Fibroblast of peridontal ligament (primary cell): Measurements from ENCODE around the gene CLEC2D.
A peak's percentile ranks its signal among the peaks of the same experiment; 100 is the strongest.
"Not testable (repeated sequence)": the region's sequence is repeated elsewhere in the genome, so short reads cannot be mapped to it uniquely, and the experiment has no call there.

Source experiments
- DNase-seq: peaks from one replicate; pipeline ENCODE4 v3.0.0-alpha.2; 2010; ENCODE audit errors: extremely low read depth

CLEC2D gene

GRCh38 chr12:9699898-9700605 lies 30.5 kb downstream of the CLEC2D start:
- DNase-seq, result peak; percentile 34

GRCh38 chr12:9700606-9700956 lies 31.1 kb downstream of the CLEC2D start:
- DNase-seq, result no peak

DNA sequence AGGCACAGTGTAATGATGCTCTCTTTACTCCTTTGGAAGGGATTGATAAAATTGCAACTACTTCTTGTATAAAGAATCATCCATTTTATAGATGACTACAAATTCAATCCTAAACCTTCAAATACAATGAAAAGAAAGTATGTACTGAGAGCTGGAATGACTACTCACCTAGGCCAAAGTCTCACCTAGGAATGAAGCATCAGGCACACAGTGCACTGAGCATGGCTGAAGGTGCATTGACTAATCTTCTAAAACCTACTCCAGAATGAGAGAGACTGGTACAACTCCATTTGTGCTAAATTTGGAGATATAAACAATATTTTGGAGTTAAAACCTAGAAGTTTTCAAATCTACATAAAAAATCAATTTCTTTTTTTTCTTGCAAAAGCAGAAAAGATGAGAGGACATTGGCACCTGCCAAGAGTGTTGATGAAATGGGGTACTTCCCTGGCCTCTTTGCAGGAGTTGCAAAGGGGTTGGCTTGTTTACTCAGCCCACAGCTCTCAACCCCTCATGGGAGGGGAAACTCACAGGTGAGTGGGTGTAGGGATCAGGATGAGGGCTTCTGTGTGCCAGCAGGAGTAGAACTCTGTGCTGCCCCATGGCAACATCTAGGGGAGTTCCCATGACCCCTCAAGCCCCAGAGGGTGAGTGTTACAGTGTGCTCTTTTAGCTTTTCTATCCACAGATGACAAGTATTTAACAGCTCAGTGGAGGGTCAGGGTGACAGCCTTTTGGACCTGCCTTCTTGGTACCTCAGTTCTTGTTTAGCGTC lies 32.1 kb downstream of the CLEC2D start:
- DNase-seq, result no peak

- DNase-seq, result no peak
These were observed 32.7 kb downstream of the CLEC2D start for GRCh38 chr12:9702255-9702654.

DNA sequence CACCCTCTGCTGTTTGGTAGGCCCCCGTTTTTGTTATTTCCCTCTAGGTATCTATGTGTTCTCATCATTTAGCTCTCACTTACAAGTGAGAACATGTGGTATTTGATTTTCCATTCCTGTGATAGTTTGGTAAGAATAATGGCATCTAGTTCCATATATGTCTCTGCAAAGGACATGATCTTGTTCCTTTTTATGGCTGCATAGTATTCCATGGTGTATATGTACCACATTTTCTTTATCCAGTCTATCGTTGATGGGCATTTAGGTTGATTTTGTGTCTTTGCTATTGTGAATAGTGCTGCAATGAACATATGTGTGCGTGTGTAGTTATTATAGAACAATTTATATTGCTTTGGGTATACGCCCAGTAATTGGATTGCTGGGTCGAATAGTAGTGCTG lies 35.0 kb downstream of the CLEC2D start:
- DNase-seq, result not testable (repeated sequence)

DNA sequence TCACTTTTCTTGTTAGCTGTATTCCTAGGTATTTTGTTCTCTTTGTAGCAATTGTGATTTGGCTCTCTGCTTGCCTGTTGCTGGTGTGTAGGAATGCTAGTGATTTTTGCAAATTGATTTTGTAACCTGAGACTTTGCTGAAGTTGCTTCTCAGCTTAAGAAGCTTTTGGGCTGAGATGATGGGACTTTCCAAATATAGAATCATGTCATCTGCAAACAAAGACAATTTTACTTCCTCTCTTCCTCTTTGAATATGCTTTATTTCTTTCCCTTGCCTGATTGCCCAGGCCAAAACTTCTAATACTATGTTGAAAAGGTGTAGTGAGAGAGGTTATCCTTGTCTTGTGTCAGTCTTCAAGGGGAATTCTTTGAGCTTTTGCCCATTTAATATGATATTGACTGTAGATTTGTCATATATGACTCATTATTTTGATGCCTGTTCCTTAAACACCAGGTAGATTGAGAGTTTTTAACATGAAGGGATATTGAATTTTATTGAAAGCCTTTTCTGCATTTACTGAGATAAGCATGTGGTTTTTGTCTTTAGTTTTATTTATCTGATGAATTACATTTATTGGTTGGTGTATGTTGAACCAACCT lies 36.7 kb downstream of the CLEC2D start:
- DNase-seq, result peak; percentile 29

DNA sequence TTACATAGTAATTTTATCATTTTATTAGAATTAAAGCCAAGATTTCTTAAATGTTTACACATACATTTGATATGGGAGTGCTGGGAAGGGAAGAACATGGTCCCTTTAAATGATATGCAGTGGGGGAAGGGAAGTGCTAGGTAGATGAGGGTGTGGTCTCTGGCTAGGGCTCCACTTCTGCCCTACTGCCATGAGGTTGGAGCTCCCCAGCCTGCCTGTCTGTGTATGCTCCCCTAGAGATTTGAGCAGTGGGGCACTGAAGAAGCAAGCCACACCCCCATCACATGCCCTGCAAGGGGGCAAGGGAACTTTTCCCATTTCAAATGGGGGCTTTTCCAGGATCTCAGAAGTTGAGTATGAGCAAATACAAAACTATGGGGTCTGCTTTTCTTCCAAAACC lies 37.8 kb downstream of the CLEC2D start:
- DNase-seq, result no peak

DNA sequence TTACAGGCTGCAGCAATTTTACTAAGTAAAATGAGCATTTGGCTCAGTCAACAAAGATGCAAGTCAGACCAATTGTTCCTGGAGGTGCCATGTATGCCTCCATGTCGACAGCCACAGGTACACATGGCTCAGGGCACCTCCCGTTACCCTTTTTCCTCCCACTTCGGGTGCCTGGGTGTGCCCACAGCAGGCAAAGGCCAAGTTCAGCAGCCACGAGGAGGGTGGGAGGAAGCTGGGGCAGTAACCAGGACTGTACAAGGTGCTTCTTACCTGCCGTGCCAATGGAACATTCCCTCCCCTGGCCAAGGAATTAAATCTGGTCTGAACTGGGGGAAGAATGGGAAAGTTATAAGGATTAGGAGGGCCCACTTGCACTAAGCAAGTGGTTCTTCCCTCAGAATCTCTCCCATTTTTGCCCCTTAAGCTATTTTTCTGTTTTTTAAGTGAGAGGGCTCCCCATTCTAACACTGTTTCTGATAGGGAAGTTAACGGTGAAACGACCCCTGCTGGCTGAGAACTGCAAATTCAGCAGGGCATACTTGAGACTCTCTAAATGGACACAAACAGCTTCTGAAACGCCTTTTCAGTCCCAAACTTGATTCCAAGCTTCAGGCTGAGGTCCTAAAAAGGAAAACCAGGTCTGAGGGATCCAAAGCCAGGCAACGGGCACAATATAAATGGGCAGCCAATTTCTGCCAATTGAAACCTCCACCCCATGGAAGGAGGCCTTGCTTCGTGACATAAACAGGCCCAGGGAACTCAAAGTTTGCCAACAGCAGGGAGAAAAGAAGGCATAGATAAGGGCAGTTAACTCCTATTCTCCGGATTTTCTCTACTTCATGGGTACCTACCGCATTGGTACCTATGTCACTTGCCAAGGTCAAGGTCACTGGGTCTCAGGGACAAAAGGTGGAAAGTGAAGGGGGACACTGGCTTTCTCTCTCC lies 38.6 kb downstream of the CLEC2D start:
- DNase-seq, result peak; percentile 73

DNA sequence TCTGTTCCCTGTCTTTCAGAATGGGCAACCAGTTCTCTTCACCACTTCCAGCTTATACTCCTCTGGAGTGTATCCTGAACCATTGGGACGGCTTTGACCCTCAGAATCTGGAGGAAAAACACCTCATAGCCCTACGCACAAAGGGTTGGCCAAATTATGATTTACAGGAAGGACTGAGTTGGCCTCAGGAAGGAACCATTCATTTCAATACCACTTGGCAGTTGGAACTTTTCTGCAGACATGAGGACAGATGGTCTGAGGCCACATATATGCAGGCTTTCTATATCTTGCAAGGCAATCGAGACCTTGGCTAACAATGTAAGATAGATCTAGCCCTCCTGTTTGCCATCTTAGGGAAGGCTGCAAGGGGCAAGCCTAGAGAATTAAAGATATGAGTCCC lies 39.3 kb downstream of the CLEC2D start:
- DNase-seq, result no peak

DNA sequence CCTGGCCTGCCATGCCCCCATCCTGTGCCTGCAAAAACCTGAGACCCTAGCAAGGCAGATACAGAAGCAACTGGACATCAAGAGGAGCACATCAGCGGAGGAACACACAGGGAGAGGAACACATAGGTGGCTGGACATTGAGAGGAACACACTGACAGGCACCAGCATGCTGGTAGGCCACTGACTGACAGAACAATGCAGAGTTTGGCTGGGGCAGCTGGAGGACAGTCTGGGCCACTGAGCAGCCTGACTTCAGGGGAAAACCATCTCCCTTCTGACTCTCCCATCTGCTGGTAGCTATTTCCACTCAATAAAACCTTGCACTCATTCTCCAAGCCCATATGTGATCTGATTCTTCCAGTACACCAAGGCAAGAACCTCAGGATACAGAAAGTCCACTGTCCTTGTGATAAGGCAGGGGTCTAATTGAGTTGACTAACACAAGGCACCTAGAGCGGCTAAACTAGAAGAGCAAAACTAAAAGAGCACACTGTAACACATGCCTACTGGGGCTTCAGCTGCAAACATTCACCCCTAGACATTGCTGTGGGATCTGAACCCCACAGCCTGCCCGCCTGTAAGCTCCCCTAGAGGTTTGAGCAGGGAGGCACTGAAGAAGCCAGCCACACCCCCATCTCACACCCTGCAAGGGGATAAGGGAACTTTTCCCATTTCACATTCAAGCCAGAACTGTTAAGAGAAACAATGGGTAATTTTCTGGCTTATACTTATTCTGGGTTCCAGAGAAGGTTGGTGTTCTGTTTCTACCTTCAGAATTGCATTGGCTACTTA lies 41.3 kb downstream of the CLEC2D start:
- DNase-seq, result no peak

DNA sequence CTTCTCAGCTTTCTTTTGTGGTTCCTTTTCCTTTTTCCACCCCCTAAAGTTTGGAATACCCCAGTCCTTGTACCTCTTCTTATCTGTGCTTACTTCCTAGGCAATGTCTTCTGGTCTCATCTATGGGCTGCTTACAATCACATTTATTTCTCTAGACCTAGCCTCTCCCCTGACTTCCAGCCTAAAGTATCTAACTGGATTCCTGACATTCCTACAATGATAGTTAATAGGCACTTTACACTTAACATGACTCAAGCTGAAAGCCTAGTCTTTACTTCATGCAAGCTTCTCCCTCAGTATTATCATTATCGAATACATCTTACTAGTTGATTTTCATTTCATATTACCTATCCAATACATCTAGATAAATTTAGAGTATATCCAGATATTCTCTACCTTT lies 42.2 kb downstream of the CLEC2D start:
- DNase-seq, result no peak

DNA sequence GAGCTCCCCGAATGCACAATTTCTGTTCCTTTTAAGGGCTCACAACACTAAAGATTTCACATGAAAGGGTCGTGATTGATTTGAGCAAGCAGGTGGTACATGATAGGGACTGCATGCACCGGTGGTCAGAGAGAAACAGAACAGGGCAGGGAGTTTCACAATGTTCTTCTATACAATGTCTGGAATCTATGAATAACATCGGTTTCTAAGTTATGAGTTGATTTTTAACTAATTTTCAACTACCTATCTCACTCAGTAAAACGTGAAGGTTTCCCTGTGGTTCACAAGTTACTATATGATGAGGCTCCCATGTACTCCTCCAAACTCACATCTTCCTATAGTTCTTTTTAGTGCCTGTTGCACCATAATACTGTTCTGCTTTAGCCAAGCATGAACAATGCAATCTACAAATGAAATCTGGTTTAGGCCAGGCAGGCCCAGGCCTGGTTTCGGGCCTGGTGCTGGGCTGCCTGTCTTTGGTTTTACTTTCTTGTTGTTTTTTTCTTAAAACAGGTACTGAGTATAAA lies 43.6 kb downstream of the CLEC2D start:
- not testable (repeated sequence) for DNase-seq

- no peak for DNase-seq
These were observed 47.8 kb downstream of the CLEC2D start for GRCh38 chr12:9717070-9717925.

- DNase-seq, result no peak
These were observed 49.5 kb downstream of the CLEC2D start for GRCh38 chr12:9718968-9719367.

DNA sequence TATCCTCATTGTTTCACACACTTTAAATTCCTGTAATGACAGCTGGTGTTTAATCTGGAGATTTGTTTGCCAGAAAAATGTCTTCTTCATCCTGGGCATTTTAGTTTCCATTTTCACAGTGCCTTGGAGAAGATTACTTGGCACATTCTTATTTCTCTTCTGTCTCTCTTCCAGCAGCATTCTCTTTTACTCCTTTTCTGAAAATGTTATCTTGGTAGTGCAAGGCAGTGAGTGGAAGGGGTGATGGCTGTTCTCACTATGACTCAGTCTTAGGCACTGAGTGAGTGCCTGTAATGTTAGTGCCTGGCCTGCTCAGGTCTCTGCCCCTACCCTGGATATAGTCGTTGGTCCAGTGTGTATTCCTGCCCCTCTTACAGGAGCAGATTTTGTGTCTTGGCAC lies 50.3 kb downstream of the CLEC2D start:
- no peak for DNase-seq

DNA sequence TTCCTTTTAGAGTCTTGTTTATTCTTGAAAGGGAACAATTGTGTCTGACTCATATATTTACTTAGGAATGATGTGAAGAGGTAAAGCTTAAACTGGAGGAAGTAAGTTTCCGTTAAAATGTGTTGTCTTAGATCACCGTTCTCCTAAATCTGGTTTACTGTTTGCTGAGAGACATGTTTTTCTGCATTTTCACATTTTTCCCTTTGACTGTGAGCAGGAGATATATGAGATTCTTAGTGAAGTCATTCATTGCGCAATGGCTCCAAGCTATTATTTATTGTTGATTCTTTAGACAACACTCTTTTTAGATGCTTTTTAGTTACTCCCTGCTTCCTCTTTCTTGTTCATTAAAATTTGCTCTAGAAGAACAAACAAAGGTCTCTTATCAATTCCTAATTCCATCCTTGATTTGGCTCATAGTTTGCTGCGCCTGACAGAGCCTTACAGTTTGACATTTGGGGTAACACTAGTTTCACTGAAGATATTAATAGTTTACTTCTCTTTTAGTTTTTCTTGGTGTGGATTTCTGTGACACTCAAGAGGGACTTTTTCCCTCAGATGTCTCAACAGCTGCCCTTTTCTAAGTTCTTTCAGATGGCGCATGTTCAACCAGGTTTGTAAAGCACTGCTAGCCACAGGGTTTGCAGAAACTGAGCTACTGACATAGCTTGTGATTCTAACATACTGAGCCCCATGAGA lies 52.0 kb downstream of the CLEC2D start:
- DNase-seq, result peak; percentile 12

DNA sequence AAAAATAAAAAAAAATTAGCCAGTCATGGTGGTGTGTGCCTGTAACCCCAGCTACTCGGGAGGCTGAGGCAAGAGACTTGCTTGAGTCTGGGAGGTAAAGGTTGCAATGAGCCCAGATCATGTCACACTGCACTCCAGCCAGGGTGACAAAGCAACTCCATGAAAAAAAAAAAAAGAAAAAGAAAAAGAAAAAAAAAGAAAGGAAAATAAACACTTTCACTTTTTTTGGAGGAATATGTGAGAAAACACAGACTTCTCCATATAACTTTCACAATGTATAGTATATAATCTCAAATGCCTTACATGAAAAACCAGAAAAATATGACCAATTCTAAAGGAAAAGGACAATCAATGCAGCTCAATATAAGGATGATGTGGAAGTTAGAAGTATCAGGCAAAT lies 54.5 kb downstream of the CLEC2D start:
- no peak for DNase-seq

- no peak for DNase-seq
These were observed 55.8 kb downstream of the CLEC2D start for GRCh38 chr12:9725213-9725870.

DNA sequence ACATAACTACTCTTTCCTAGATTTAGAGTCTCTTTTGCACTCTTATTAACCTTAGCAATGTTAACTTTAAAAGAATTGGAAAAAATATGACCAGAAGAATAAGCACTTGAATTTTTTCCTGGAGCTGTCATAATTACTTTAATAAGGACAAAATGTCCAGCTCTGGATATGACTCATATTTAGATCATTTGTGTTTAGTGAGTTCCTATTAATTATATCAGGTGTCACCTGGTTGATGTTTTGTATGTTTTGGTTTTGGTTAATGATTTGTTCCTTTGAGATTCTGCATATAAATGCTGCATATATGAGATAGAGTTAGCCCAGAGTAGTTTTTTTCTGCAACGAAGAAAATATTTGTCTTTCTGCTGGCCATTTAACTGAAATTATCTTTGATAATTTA lies 58.3 kb downstream of the CLEC2D start:
- no peak for DNase-seq
